Loucy (cell line): ENCODE measurements around the gene ZNHIT1.

Experiments used
- EZH2phosphoT487 ChIP-seq: fragments of 200-600 bp; IDR thresholded peaks from 2 replicates; pipeline ENCODE4 v1.6.1; 2018; ENCODE audit warnings: antibody characterized with exemption, mild to moderate bottlenecking, moderate library complexity, borderline replicate concordance
- TF ChIP-seq, protein P1 (sequence below): fragments of 200-600 bp; sonication (generic); conservative IDR thresholded peaks from 2 replicates; pipeline ENCODE4 v1.5.1; 2014; ENCODE audit warnings: mild to moderate bottlenecking, antibody characterized with exemption, low read length

DNA sequence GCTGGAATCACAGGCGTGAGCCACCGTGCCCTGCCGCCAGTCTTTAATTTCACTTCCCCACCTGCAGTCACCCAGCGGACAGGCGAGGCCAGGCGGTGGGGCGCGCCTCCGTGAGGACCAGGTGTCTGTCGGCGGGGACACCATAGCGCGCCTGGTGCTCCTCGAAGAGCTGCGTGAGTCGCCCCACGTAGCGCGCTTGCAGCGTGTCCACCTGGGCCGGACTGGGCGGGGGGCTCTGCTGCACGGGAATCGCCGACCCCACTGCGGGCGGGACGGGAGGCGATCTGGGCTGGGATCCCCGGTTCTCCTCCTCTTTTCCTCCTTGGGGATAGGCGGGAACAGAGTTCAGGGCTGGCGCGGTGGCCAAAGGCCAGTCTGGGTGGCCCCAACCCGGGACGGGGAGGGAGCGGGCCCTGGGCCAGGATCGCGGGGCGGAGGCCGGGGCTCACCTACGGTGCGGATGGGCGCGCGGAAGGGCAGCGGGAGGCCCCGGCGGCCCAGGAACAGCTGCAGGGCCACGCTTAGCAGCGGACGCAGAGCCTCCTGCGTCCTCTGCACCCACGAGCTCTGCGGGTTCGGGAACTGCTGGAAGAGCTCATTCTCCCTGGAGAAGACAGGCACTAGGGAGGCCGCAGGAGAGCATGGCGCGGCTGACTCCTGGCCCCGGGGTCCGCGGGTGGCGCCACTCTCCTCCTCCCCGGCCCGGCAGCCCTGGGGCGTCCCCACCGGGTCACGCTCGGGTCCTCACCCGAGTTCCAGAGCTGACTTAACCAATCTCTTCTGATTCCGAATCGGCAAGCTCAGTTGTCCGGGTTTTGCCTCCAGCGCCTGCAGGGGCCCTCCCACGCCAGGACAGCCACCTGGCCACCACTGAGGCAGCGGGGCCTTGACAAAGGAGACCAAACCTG is 16.0 kb upstream of the ZNHIT1 start:
- TF ChIP-seq, protein P1, sequence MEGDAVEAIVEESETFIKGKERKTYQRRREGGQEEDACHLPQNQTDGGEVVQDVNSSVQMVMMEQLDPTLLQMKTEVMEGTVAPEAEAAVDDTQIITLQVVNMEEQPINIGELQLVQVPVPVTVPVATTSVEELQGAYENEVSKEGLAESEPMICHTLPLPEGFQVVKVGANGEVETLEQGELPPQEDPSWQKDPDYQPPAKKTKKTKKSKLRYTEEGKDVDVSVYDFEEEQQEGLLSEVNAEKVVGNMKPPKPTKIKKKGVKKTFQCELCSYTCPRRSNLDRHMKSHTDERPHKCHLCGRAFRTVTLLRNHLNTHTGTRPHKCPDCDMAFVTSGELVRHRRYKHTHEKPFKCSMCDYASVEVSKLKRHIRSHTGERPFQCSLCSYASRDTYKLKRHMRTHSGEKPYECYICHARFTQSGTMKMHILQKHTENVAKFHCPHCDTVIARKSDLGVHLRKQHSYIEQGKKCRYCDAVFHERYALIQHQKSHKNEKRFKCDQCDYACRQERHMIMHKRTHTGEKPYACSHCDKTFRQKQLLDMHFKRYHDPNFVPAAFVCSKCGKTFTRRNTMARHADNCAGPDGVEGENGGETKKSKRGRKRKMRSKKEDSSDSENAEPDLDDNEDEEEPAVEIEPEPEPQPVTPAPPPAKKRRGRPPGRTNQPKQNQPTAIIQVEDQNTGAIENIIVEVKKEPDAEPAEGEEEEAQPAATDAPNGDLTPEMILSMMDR = no peak
- TF ChIP-seq EZH2phosphoT487 = no peak
